GM12865 (cell line): Measurements from ENCODE around the gene TTLL1.

Source experiments
- DNase-seq: peaks from one replicate; pipeline ENCODE4 v3.0.0; 2010; ENCODE audit warnings: low read depth
- H3K4me3 ChIP-seq: 2 replicates; pipeline ENCODE4 v1.5.1; 2011; ENCODE audit warnings: mild to moderate bottlenecking, low read depth, low read length, control low read depth
- CTCF ChIP-seq: IDR thresholded peaks from 2 replicates; pipeline ENCODE4 v1.5.1; 2011; ENCODE audit warnings: low read length, control low read depth, low read depth, inconsistent platforms; ENCODE audit not compliant: insufficient read depth; ENCODE audit errors: missing control alignments

TTLL1 gene

DNA sequence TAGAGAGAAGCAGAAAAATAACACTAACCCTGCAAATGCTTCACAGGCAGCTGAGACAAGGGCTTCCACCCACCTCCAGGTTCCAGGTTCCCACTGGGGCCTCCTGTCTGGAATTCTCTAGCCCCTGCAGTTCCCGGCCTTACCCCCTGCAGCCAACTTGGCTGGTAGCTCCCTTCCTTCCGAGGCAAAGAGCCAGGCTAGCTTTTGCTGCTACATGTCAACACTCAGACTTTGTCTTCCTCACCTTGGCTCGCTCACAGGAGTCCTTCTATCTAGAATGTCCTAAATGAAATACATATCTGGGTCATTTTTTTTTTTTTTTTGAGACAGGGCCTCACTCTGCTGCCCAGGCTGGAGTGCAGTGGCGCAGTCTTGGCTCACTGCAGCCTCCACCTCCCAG, 9.9 kb upstream of the TTLL1 start:
- H3K4me3 ChIP-seq, result no peak overlapping the region
- no peak for DNase-seq
- no peak for TF ChIP-seq CTCF

DNA sequence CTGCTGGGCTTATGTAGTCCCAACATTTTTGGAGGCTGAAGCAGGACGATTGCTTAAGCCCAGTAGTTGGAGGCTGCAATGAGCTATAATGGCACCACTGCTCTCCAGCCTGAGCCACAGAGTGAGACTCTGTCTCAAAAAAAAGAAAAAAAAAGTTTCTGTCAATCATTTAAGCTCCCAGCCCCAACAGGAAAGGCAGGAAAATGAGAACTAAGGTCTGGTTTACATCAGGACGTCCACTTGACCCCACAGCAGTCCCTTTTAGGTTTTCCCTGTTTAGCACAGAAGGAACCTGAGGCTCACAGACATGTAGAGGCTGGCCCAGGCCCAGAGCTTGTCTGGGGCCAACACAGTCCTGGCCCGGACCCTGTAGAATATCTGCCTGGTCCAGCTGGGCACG, 9.2 kb upstream of the TTLL1 start:
- no peak for DNase-seq
- H3K4me3 ChIP-seq, result no peak overlapping the region
- TF ChIP-seq CTCF, result no peak

GRCh38 chr22:43096420-43096819, 7.2 kb upstream of the TTLL1 start:
- no peak for DNase-seq
- TF ChIP-seq CTCF, result no peak

GRCh38 chr22:43094551-43094950, 5.4 kb upstream of the TTLL1 start:
- no peak for DNase-seq
- H3K4me3 ChIP-seq, result no peak overlapping the region
- TF ChIP-seq CTCF, result no peak

More at GRCh38 chr22:43096420-43096819, 7.2 kb upstream of the TTLL1 start:
- no peak overlapping the region for H3K4me3 ChIP-seq

GRCh38 chr22:43094085-43094484, 4.9 kb upstream of the TTLL1 start:
- peak; percentile 18 for TF ChIP-seq CTCF
- H3K4me3 ChIP-seq, result no peak overlapping the region
- DNase-seq, result peak; percentile 52

GRCh38 chr22:43092085-43092484, 2.9 kb upstream of the TTLL1 start:
- no peak overlapping the region for H3K4me3 ChIP-seq
- no peak for TF ChIP-seq CTCF
- DNase-seq, result no peak

GRCh38 chr22:43090130-43090789, 1.1 kb upstream of the TTLL1 start:
- peak; percentile 87 for DNase-seq
- H3K4me3 ChIP-seq, result no peak overlapping the region
- TF ChIP-seq CTCF, result peak; percentile 34
